OCI-LY7 (cell line): ENCODE results near the gene IRF2. TPM values are rescaled to one million over a fixed set of nuclear protein-coding genes. Genes with fewer than 3 reads are reported as not detected.

Experiments used
- BruUV-seq: library from RNA; stranded (reverse); fragments of 400-500 nt; replicated peaks from 2 replicates; lab custom pipeline; 2021; lab: Mats Ljungman, UMichigan
- CTCF ChIA-PET: fragments of 300-600 bp; sonication (Branson Sonifier 250); formaldehyde crosslinking; loops from one replicate; lab custom pipeline; 2022; ENCODE audit warnings: antibody characterized with exemption; ENCODE audit not compliant: unreplicated experiment; lab: Charles Lee
- POLR2A ChIA-PET: fragments of 300-600 bp; sonication (Branson Sonifier 250); formaldehyde crosslinking; loops from one replicate; lab custom pipeline; 2022; ENCODE audit warnings: antibody characterized with exemption; lab: Charles Lee
- DNase-seq: peaks from one replicate; pipeline ENCODE4 v3.0.0-alpha.2; 2015; ENCODE audit warnings: low spot score
- H2AFZ ChIP-seq: fragments of 200-600 bp; sonication (generic), shearing (Covaris generic); 2 replicates; pipeline ENCODE4 v1.6.1; 2014; ENCODE audit warnings: mild to moderate bottlenecking, antibody characterized with exemption, low read length, moderate library complexity
- H3K27ac ChIP-seq: fragments of 200-600 bp; sonication (generic); 2 replicates; pipeline ENCODE4 v1.5.1; 2014; ENCODE audit warnings: mixed run types, low read depth, mild to moderate bottlenecking, moderate library complexity, low read length, inconsistent platforms; ENCODE audit not compliant: poor library complexity, severe bottlenecking
- H3K36me3 ChIP-seq: fragments of 200-600 bp; sonication (generic); 2 replicates; pipeline ENCODE4 v1.6.1; 2014; ENCODE audit warnings: mild to moderate bottlenecking, antibody characterized with exemption, low read length, moderate library complexity, mixed read lengths; ENCODE audit not compliant: insufficient read depth
- H3K4me1 ChIP-seq: fragments of 200-600 bp; sonication (generic); 2 replicates; pipeline ENCODE4 v1.5.1; 2014; ENCODE audit warnings: mild to moderate bottlenecking, low read length; ENCODE audit not compliant: insufficient read depth, poor library complexity, severe bottlenecking
- H3K4me2 ChIP-seq: fragments of 200-600 bp; sonication (generic); 2 replicates; pipeline ENCODE4 v1.6.1; 2014; ENCODE audit warnings: mild to moderate bottlenecking, low read length
- H3K4me3 ChIP-seq: fragments of 200-600 bp; sonication (generic); 2 replicates; pipeline ENCODE4 v1.5.1; 2014; ENCODE audit warnings: mild to moderate bottlenecking, low read depth, low read length; ENCODE audit not compliant: poor library complexity, severe bottlenecking
- H3K79me2 ChIP-seq: fragments of 200-600 bp; sonication (generic); 2 replicates; pipeline ENCODE4 v1.6.1; 2016; ENCODE audit warnings: low read depth, mild to moderate bottlenecking, low read length, moderate library complexity, mixed read lengths; ENCODE audit not compliant: insufficient read depth
- H3K9me2 ChIP-seq: fragments of 200-600 bp; sonication (generic); 2 replicates; pipeline ENCODE4 v1.6.1; 2016; ENCODE audit warnings: mild to moderate bottlenecking, low read length, mixed read lengths; ENCODE audit not compliant: insufficient read depth
- H3K9me3 ChIP-seq: fragments of 200-600 bp; sonication (generic); 2 replicates; pipeline ENCODE4 v1.6.1; 2014; ENCODE audit warnings: mild to moderate bottlenecking, mixed run types, low read length, mixed read lengths
- H4K20me1 ChIP-seq: fragments of 200-600 bp; sonication (generic); 2 replicates; pipeline ENCODE4 v1.6.1; 2014; ENCODE audit warnings: mild to moderate bottlenecking, antibody characterized with exemption, low read length, moderate library complexity, mixed read lengths; ENCODE audit not compliant: insufficient read depth
- EZH2phosphoT487 ChIP-seq: fragments of 200-600 bp; sonication (generic); IDR thresholded peaks from 2 replicates; pipeline ENCODE4 v1.6.1; 2018; ENCODE audit warnings: low read depth, borderline replicate concordance, mild to moderate bottlenecking, mixed run types, antibody characterized with exemption, low read length, moderate library complexity, mixed read lengths
- intact Hi-C: fragments of 100-400 bp; cut with micrococcal nuclease; formaldehyde crosslinking; loops from one replicate; pipeline ENCODE4 v1.10.0; 2022; ENCODE audit not compliant: unreplicated experiment
- total RNA-seq, 2 experiments: library from RNA; depleted of rRNA in 1 of 2; stranded (reverse); fragments of >200 nt in 1 of 2; shearing (Covaris generic) in 1 of 2; gene quantifications; 2 replicates each; pipeline ENCODE4 v1.2.3, GENCODE V29; 2014 to 2022
- TF ChIP-seq, protein P1 (sequence below): fragments of 200-600 bp; sonication (generic); conservative IDR thresholded peaks from 2 replicates; pipeline ENCODE4 v1.5.1; 2014; ENCODE audit warnings: mild to moderate bottlenecking, antibody characterized with exemption, low read length, moderate library complexity, mixed read lengths

Gene IRF2
- total RNA-seq, 2 experiments from 2014 or later, result 32.3 to 37.8 TPM

DNA sequence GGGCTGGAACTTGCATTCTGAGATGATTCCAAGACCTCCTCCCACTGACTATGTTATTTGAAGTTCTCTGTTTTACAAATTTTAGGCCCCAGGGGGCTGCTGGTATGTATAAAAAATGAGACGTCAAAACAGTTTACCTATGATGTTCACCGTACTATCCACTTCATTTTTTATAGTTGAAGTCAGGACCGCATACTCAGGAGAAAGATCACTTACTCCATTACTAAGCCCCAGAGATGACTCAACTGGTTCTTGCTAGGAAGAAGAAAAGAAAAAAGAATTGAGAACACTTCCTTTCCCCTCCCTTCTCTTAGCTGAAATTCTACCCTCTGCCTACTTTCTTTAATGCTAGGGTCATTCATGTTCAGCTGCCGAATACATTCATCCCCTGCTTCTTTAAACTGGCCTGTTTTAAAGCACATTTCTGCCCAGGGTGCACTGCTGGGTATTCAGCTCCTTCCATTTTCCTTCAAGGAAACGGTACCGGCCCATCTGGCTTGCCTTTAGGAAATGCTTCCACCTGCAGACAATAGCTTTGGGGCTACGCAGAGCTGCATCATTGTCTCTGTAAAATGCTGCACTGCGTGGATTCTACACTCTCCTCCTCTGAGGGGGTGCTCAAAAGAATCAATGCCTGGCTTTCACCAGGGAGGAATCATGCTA is 66.2 kb downstream of the IRF2 start:
- Histone ChIP-seq H3K36me3 (peaks cover 52% of the 10 kb centered on the region), H3K79me2 (no peaks in the 10 kb centered on the region), H3K4me1 (peaks cover 37% of the 10 kb centered on the region), H3K27ac (no peak overlapping the region), H3K4me3 (no peak overlapping the region), H3K9me2 (no peaks in the 10 kb centered on the region), H2AFZ (no peak overlapping the region), H4K20me1 (no peaks in the 10 kb centered on the region), H3K9me3 (no peaks in the 10 kb centered on the region), H3K4me2 (no peak overlapping the region)
- intact Hi-C loops, result no loop called here
- DNase-seq, result no peak
- ChIA-PET CTCF (no interaction called here), POLR2A (interaction anchor here (0.6 kb wide), 1 partner anchor 70 kb away, joined by 5 read pairs; no protein-coding TSS in a partner anchor)
- TF ChIP-seq, protein P1, sequence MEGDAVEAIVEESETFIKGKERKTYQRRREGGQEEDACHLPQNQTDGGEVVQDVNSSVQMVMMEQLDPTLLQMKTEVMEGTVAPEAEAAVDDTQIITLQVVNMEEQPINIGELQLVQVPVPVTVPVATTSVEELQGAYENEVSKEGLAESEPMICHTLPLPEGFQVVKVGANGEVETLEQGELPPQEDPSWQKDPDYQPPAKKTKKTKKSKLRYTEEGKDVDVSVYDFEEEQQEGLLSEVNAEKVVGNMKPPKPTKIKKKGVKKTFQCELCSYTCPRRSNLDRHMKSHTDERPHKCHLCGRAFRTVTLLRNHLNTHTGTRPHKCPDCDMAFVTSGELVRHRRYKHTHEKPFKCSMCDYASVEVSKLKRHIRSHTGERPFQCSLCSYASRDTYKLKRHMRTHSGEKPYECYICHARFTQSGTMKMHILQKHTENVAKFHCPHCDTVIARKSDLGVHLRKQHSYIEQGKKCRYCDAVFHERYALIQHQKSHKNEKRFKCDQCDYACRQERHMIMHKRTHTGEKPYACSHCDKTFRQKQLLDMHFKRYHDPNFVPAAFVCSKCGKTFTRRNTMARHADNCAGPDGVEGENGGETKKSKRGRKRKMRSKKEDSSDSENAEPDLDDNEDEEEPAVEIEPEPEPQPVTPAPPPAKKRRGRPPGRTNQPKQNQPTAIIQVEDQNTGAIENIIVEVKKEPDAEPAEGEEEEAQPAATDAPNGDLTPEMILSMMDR, result no peak
- TF ChIP-seq EZH2phosphoT487, result no peak
- no TSS peak for BruUV-seq

DNA sequence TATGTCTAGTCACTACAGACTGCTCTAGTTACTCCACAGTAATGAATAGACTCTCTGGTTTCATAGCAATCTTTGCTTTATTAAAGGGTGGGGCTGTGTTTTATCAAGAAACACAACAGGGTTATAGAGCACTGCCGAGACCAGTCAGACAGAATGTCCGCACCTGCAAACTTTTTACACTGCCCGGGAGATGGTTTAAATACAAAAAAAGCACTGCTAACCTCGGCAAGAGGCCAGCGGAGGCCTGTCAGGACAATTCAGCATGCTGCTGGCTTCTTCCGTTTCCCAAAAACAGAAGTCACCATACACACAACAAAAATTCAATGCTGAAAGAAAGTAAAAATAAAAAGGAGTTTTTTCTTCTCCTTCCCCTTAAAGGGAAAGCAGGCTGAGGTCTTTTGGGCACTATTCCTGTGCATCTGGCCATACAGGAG is 67.4 kb downstream of the IRF2 start:
- Histone ChIP-seq H3K4me3 (no peak overlapping the region), H3K4me1 (peaks cover 37% of the 10 kb centered on the region), H2AFZ (no peak overlapping the region), H3K9me2 (no peaks in the 10 kb centered on the region), H3K9me3 (no peaks in the 10 kb centered on the region), H3K79me2 (no peaks in the 10 kb centered on the region), H4K20me1 (no peaks in the 10 kb centered on the region), H3K36me3 (peaks cover 64% of the 10 kb centered on the region), H3K4me2 (peak overlapping the region; percentile 41), H3K27ac (peak overlapping the region; percentile 19)
- DNase-seq, result peak; percentile 21
- TF ChIP-seq, protein P1, result no peak
- TF ChIP-seq EZH2phosphoT487, result no peak
- POLR2A ChIA-PET, result no interaction called here
- CTCF ChIA-PET, result no interaction called here
- intact Hi-C loops, result no loop called here
- BruUV-seq, result no TSS peak

DNA sequence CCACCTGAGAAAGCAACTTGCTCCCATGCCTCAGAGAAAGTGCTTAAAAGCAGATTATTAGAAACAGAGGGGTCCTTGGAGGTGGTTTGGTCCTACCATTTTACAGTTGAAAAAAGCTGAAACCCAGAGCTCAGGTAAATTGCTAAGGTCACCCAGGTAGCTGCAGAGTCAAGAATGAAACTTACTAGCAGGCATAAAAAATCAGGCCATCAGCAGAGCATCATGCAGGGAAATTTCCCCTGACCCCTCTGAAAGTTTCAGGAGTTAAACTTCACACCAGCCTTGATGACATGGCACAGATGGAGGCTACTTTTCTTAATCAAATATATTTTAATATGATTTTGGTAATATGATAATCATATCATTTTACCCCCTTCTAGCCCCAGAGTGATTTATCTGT is 70.3 kb downstream of the IRF2 start:
- Histone ChIP-seq H3K9me2 (no peaks in the 10 kb centered on the region), H2AFZ (no peak overlapping the region), H3K27ac (no peak overlapping the region), H3K4me3 (no peak overlapping the region), H3K4me2 (no peak overlapping the region), H4K20me1 (no peaks in the 10 kb centered on the region), H3K36me3 (peaks cover 64% of the 10 kb centered on the region), H3K9me3 (no peaks in the 10 kb centered on the region), H3K79me2 (no peaks in the 10 kb centered on the region), H3K4me1 (peaks cover 21% of the 10 kb centered on the region)
- intact Hi-C loops, result no loop called here
- TF ChIP-seq, protein P1, result no peak
- no peak for TF ChIP-seq EZH2phosphoT487
- ChIA-PET CTCF (no interaction called here), POLR2A (interaction anchor here (0.5 to 0.7 kb wide), 2 partner anchors 35 to 105 kb away, joined by 3 read pairs; no protein-coding TSS in a partner anchor)
- no TSS peak for BruUV-seq
- no peak for DNase-seq
